VCaP (cell line): Measurements from ENCODE around the gene CYTH2.
"Not testable (repeated sequence)": the region's sequence is repeated elsewhere in the genome, so short reads cannot be mapped to it uniquely, and the experiment has no call there.

Source experiments
- H3K27ac ChIP-seq: fragments of 450-650 bp; 2 replicates; pipeline ENCODE4 v1.5.1; 2017
- CTCF ChIP-seq: fragments of 450-650 bp; conservative IDR thresholded peaks from 2 replicates; pipeline ENCODE4 v1.5.1; 2017; ENCODE audit warnings: mild to moderate bottlenecking, moderate library complexity

Gene CYTH2

GRCh38 chr19:48484247-48484893 lies 15.2 kb downstream of the CYTH2 start:
- no peak overlapping the region for H3K27ac ChIP-seq
- no peak for TF ChIP-seq CTCF

GRCh38 chr19:48484931-48485612 lies 15.9 kb downstream of the CYTH2 start:
- no peak for TF ChIP-seq CTCF
- H3K27ac ChIP-seq, result no peak overlapping the region

- not testable (repeated sequence) for H3K27ac ChIP-seq
These were observed 17.5 kb downstream of the CYTH2 start for GRCh38 chr19:48486706-48487105.

- H3K27ac ChIP-seq, result no peak overlapping the region
- no peak for TF ChIP-seq CTCF
These were observed 18.4 kb downstream of the CYTH2 start for GRCh38 chr19:48487544-48487943.

GRCh38 chr19:48487948-48488347 lies 18.8 kb downstream of the CYTH2 start:
- H3K27ac ChIP-seq, result no peak overlapping the region
- TF ChIP-seq CTCF, result no peak

GRCh38 chr19:48488478-48488877 lies 19.3 kb downstream of the CYTH2 start:
- H3K27ac ChIP-seq, result not testable (repeated sequence)

GRCh38 chr19:48489608-48490216 lies 20.5 kb downstream of the CYTH2 start:
- TF ChIP-seq CTCF, result peak; percentile 99
- H3K27ac ChIP-seq, result no peak overlapping the region

- no peak for TF ChIP-seq CTCF
- no peak overlapping the region for H3K27ac ChIP-seq
These were observed 22.0 kb downstream of the CYTH2 start for GRCh38 chr19:48490981-48491792.
